PC-9 (cell line): ENCODE measurements around the gene LRRC27.

Source experiments
- CTCF ChIP-seq: fragments of 200-600 bp; sonication (generic); conservative IDR thresholded peaks from 2 replicates; pipeline ENCODE4 v1.6.1; 2017; ENCODE audit warnings: mixed run types, antibody characterized with exemption, mild to moderate bottlenecking, moderate library complexity
- EZH2 ChIP-seq: fragments of 200-600 bp; sonication (generic); IDR thresholded peaks from 2 replicates; pipeline ENCODE4 v1.8.0; 2017; ENCODE audit warnings: antibody characterized with exemption, low read depth

DNA sequence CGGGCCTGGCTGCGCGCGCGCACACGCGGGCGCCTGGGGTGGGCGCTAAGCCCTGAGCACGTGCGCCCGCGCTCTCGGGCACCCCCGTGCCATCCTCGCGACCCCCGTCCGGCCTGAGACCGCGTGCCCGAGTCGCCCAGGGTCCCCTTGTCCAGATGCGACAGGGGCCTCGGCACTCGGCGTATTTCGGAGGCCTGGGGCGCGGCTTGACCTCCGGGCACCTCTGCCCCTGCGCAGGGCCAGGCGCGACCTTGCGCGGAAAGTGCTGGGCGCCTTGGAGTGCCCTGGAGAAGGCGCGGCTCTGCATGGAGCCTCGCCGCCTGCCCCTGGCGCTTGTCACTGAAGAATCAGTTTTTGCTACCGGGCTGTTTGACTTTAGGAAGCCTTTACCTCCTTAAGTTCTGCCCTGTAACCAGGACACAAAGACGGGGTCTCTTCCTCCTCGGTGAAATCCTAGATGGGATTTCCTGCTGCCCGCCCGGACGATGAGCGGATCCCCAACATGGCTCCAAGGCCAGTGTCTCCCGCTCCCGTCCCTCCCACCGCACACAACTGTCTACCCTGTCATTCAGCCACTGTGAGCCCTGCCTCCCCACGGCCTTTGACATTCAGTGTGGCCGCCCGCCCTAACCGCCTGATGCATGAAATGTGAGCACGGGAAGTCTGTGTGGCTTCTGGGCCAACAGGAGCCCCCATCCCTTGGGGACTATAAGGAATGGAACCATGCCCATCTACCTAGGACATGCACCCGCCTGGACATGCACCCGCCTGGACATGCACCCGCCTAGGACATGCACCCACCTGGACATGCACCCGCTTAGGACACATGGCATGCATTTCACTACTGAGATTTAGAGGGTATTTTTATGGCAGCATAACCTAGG lies 23.2 kb upstream of the LRRC27 start:
- TF ChIP-seq CTCF (no peak), EZH2 (no peak)
